ENCODE data around the gene TAF4B.
A peak's percentile ranks its signal among the peaks of the same experiment; 100 is the strongest.
"Not testable (repeated sequence)": the region's sequence is repeated elsewhere in the genome, so short reads cannot be mapped to it uniquely, and the experiment has no call there.

Gene TAF4B

GRCh38 chr18:26378701-26379100 is 152.5 kb downstream of the TAF4B start:
- DNase-seq (ENCODE audit: low spot score): no peak

GRCh38 chr18:26381555-26381954 is 155.3 kb downstream of the TAF4B start:
- DNase-seq (ENCODE audit: low spot score): not testable (repeated sequence)

- peak; percentile 65 for DNase-seq (ENCODE audit: low spot score)
These were observed 157.4 kb downstream of the TAF4B start for GRCh38 chr18:26383454-26384270.

- DNase-seq (ENCODE audit: low spot score): no peak
These were observed 159.8 kb downstream of the TAF4B start for GRCh38 chr18:26386002-26386401.

GRCh38 chr18:26386441-26386840 is 160.2 kb downstream of the TAF4B start:
- DNase-seq (ENCODE audit: low spot score): no peak

GRCh38 chr18:26394047-26394654 is 167.9 kb downstream of the TAF4B start:
- DNase-seq (ENCODE audit: low spot score): no peak

- DNase-seq (ENCODE audit: low spot score): no peak
These were observed 170.8 kb downstream of the TAF4B start for GRCh38 chr18:26397019-26397418.

GRCh38 chr18:26403491-26403890 is 177.2 kb downstream of the TAF4B start:
- no peak for DNase-seq (ENCODE audit: low spot score)

- DNase-seq (ENCODE audit: low spot score): peak; percentile 58
These were observed 179.1 kb downstream of the TAF4B start for GRCh38 chr18:26405190-26405801.

GRCh38 chr18:26406324-26406723 is 180.1 kb downstream of the TAF4B start:
- DNase-seq (ENCODE audit: low spot score): no peak

- no peak for DNase-seq (ENCODE audit: low spot score)
These were observed 180.7 kb downstream of the TAF4B start for GRCh38 chr18:26406854-26407517.

GRCh38 chr18:26407736-26408601 is 181.7 kb downstream of the TAF4B start:
- DNase-seq (ENCODE audit: low spot score): no peak

- DNase-seq (ENCODE audit: low spot score): no peak
These were observed 182.8 kb downstream of the TAF4B start for GRCh38 chr18:26409091-26409490.

GRCh38 chr18:26414901-26415440 is 188.7 kb downstream of the TAF4B start:
- DNase-seq (ENCODE audit: low spot score): no peak

- DNase-seq (ENCODE audit: low spot score): no peak
These were observed 189.4 kb downstream of the TAF4B start for GRCh38 chr18:26415631-26416030.

GRCh38 chr18:26416652-26417150 is 190.5 kb downstream of the TAF4B start:
- no peak for DNase-seq (ENCODE audit: low spot score)

- DNase-seq (ENCODE audit: low spot score): no peak
These were observed 190.9 kb downstream of the TAF4B start for GRCh38 chr18:26417190-26417589.

GRCh38 chr18:26418225-26418624 is 192.0 kb downstream of the TAF4B start:
- no peak for DNase-seq (ENCODE audit: low spot score)

- no peak for DNase-seq (ENCODE audit: low spot score)
These were observed 193.5 kb downstream of the TAF4B start for GRCh38 chr18:26419746-26420145.

- no peak for DNase-seq (ENCODE audit: low spot score)
These were observed 195.3 kb downstream of the TAF4B start for GRCh38 chr18:26421503-26421902.

- no peak for DNase-seq (ENCODE audit: low spot score)
These were observed 195.7 kb downstream of the TAF4B start for GRCh38 chr18:26421931-26422330.

Measured in SK-N-DZ (cell line).